HepG2 (cell line): ENCODE data around the gene AFF1. TPM values are rescaled to one million over a fixed set of nuclear protein-coding genes. Genes with fewer than 3 reads are reported as not detected.

Experiments used
- ATAC-seq: fragments of 200-7000 bp; cut with Tn5 transposase; 3 replicates; pipeline ENCODE4 v1.9.1; 2020; ENCODE audit warnings: mild to moderate bottlenecking, moderate library complexity
- BruUV-seq: library from RNA; stranded (reverse); fragments of 400-500 nt; replicated peaks from 2 replicates; lab custom pipeline; 2021; lab: Mats Ljungman, UMichigan
- CTCF ChIA-PET: fragments of 300-600 bp; formaldehyde crosslinking; extraction: SDS; loops from one replicate; lab custom pipeline; 2021; ENCODE audit warnings: low total read pairs, inconsistent platforms, low intra/inter-chr PET ratio; lab: Yijun Ruan, JAX
- POLR2A ChIA-PET: fragments of 350-600 bp; sonication (Branson Sonifier 250); formaldehyde crosslinking; loops from one replicate; lab custom pipeline; 2020; ENCODE audit warnings: antibody characterized with exemption, inconsistent platforms; lab: Yijun Ruan, JAX
- DNase-seq: peaks from one replicate; pipeline ENCODE4 v3.0.0-alpha.2; 2015; ENCODE audit warnings: low spot score
- FAIRE-seq: peaks from 3 replicates; lab custom pipeline; 2011; peaks lifted over from hg19 to GRCh38; lab: Jason Lieb, UNC
- H2AFZ ChIP-seq: one replicate; pipeline ENCODE4 v1.6.1; 2011; ENCODE audit warnings: low read length, inconsistent platforms
- H3K27ac ChIP-seq: fragments of 300-600 bp; 3 replicates; pipeline ENCODE4 v1.8.0; 2011; ENCODE audit warnings: mixed run types, mild to moderate bottlenecking, mixed read lengths, low read length, inconsistent platforms; ENCODE audit not compliant: insufficient read depth; ENCODE audit errors: extremely low read length
- H3K27me3 ChIP-seq, 2 experiments: fragments of 200-600 bp in 1 of 2; 2 replicates in 1 of 2; 3 replicates in 1 of 2; pipeline versions ENCODE4 v1.6.0 to v1.8.0; 2011; ENCODE audit warnings: low read length in 2 of 2, mild to moderate bottlenecking in 2 of 2, moderate library complexity in 2 of 2, inconsistent platforms in 1 of 2; ENCODE audit not compliant: insufficient read depth in 2 of 2, control insufficient read depth in 1 of 2
- H3K36me3 ChIP-seq, 2 experiments: fragments of 200-600 bp in 1 of 2; replicated peaks in 1 of 2; 2 replicates in 1 of 2; 3 replicates in 1 of 2; pipeline versions ENCODE4 v1.5.1 to v1.8.0; 2011; ENCODE audit warnings: low read length in 2 of 2, inconsistent platforms in 1 of 2; ENCODE audit not compliant: insufficient read depth in 2 of 2, control insufficient read depth in 1 of 2
- H3K4me1 ChIP-seq: 2 replicates; pipeline ENCODE4 v1.5.1; 2012; ENCODE audit warnings: low read length, inconsistent platforms; ENCODE audit not compliant: insufficient read depth
- H3K4me2 ChIP-seq: 2 replicates; pipeline ENCODE4 v1.6.0; 2011; ENCODE audit warnings: low read depth, low read length, inconsistent platforms
- H3K4me3 ChIP-seq, 3 experiments: fragments of 200-600 bp in 1 of 3; sonication (generic), shearing (Covaris generic) in 1 of 3; replicated peaks in 1 of 3; 2 replicates each; pipeline ENCODE4 v1.5.1; 2011 to 2016; ENCODE audit warnings: low read length in 3 of 3, inconsistent platforms in 2 of 3, low read depth in 2 of 3, mild to moderate bottlenecking in 2 of 3, control low read depth in 1 of 3, mixed read lengths in 1 of 3; ENCODE audit not compliant: insufficient read depth in 1 of 3
- H3K79me2 ChIP-seq: one replicate; pipeline ENCODE4 v1.6.1; 2011; ENCODE audit warnings: low read length, inconsistent platforms; ENCODE audit not compliant: insufficient read depth
- H3K9ac ChIP-seq: 2 replicates; pipeline ENCODE4 v1.6.0; 2011; ENCODE audit warnings: mild to moderate bottlenecking, low read depth, low read length, inconsistent platforms; ENCODE audit not compliant: insufficient read depth
- H3K9me3 ChIP-seq: 2 replicates; pipeline ENCODE4 v1.5.1; 2012; ENCODE audit warnings: mild to moderate bottlenecking, low read length
- H4K20me1 ChIP-seq: 2 replicates; pipeline ENCODE4 v1.6.0; 2011; ENCODE audit warnings: inconsistent platforms, mild to moderate bottlenecking, low read length, moderate library complexity; ENCODE audit not compliant: insufficient read depth
- ATF7-NPFF ChIP-seq: sonication (generic); formaldehyde crosslinking; IDR thresholded peaks from 2 replicates; pipeline ENCODE4 v1.8.1; 2023; ENCODE audit warnings: mild to moderate bottlenecking, low read depth, missing genetic modification reagents, moderate library complexity
- CBX5 ChIP-seq: sonication (generic); formaldehyde crosslinking; IDR thresholded peaks from 2 replicates; pipeline ENCODE4 v1.4.0; 2020; ENCODE audit warnings: missing genetic modification reagents, borderline replicate concordance
- CEBPB ChIP-seq: IDR thresholded peaks from 2 replicates; pipeline ENCODE4 v1.6.1; 2011; ENCODE audit warnings: low read depth, low read length, improper control_type of control experiment, borderline replicate concordance
- FOSL2 ChIP-seq: sonication (generic); formaldehyde crosslinking; IDR thresholded peaks from 2 replicates; pipeline ENCODE4 v1.4.0; 2020; ENCODE audit warnings: missing genetic modification reagents
- GATAD2A ChIP-seq: IDR thresholded peaks from 2 replicates; pipeline ENCODE4 v1.6.1; 2016
- GLI4 ChIP-seq: sonication (generic); formaldehyde crosslinking; IDR thresholded peaks from 2 replicates; pipeline ENCODE4 v1.5.1; 2020; ENCODE audit warnings: missing genetic modification reagents, mild to moderate bottlenecking, moderate library complexity, borderline replicate concordance
- ISL2 ChIP-seq: sonication (generic); formaldehyde crosslinking; IDR thresholded peaks from 2 replicates; pipeline ENCODE4 v1.5.0; 2020; ENCODE audit warnings: missing genetic modification reagents
- SAP130 ChIP-seq: IDR thresholded peaks from 2 replicates; pipeline ENCODE4 v1.6.1; 2016; ENCODE audit warnings: low read depth
- ZNF367 ChIP-seq: sonication (generic); formaldehyde crosslinking; IDR thresholded peaks from 2 replicates; pipeline ENCODE4 v1.4.0; 2020; ENCODE audit warnings: missing genetic modification reagents, borderline replicate concordance
- WGBS: methylation state at CpG from one replicate; pipeline ENCODE4 v1.1.6; 2017; ENCODE audit warnings: low lambda C conversion rate; 5-methylcytosine and 5-hydroxymethylcytosine counted together
- in situ Hi-C: cut with HindIII; loops from 2 replicates; pipeline ENCODE4 v1.10.0; 2017; ENCODE audit warnings: low pct_unique_long_range_greater_than_20kb; ENCODE audit not compliant: extremely low pct_ligation_motif_present
- intact Hi-C: fragments of 100-400 bp; cut with micrococcal nuclease; formaldehyde crosslinking; loops from one replicate; pipeline ENCODE4 v1.10.0; 2022; ENCODE audit not compliant: unreplicated experiment
- polyA plus RNA-seq, 8 experiments: library from polyadenylated mRNA; depleted of rRNA in 3 of 8; stranded (reverse) in 7 of 8; unstranded in 1 of 8; fragments of >200 nt; fragmentation: Illumina TruSeq in 4 of 8; extraction: Trizol in 4 of 8; gene quantifications; 2 replicates each; pipeline versions ENCODE4 v1.2.1 to v1.2.3, GENCODE V29; 2011 to 2016; ENCODE audit warnings: low read depth in 4 of 8, missing spikeins in 1 of 8, mixed read lengths in 1 of 8; ENCODE audit not compliant: insufficient read depth in 1 of 8
- total RNA-seq, 5 experiments: library from RNA; depleted of rRNA; stranded (reverse); fragments of >200 nt; fragmentation: Illumina TruSeq; extraction: Trizol; gene quantifications; 2 replicates each; pipeline ENCODE4 v1.2.3, GENCODE V29; 2016; ENCODE audit warnings: low read depth in 1 of 5
- TF ChIP-seq, protein P1 (sequence below): sonication (generic); formaldehyde crosslinking; IDR thresholded peaks from 2 replicates; pipeline ENCODE4 v1.4.0; 2020; ENCODE audit warnings: missing genetic modification reagents
- TF ChIP-seq, protein P2 (sequence below), 2 experiments: fragments of 450-650 bp in 1 of 2; sonication (generic) in 1 of 2; formaldehyde crosslinking in 1 of 2; IDR thresholded peaks; 2 replicates each; pipeline versions ENCODE4 v1.6.1 to v1.8.0; 2016 to 2022; ENCODE audit warnings: antibody characterized with exemption in 1 of 2, mild to moderate bottlenecking in 1 of 2, missing genetic modification reagents in 1 of 2

Gene AFF1
- total and polyA plus RNA-seq, 2 of the 13 experiments (the other 11 are each of a cell fraction or from before 2014, with no cell fraction given) = 15.5 to 15.9 TPM

- in situ Hi-C loops (loop anchor here (5.0 kb wide), 1 partner anchor 170 kb away; no protein-coding TSS in a partner anchor), intact Hi-C loops (loop anchor here (1.0 to 5.0 kb wide), 4 partner anchors 14 to 170 kb away; partner anchors contain the start of gene AFF1)
- no peak overlapping the region for H3K27ac ChIP-seq
- no peak overlapping the region for H3K4me3 ChIP-seq
- H3K36me3 ChIP-seq = peaks cover 8 to 45% of the 10 kb centered on the region in 2 experiments; a peak in 3 of 5 replicates
- CTCF ChIA-PET = interaction anchor here (3.1 kb wide), 1 partner anchor 170 kb away, joined by 23 read pairs; no protein-coding TSS in a partner anchor
- peaks cover 38% of the 10 kb centered on the region for H3K4me1 ChIP-seq
- no peak overlapping the region for H3K9ac ChIP-seq
- no peak overlapping the region for H3K4me2 ChIP-seq
- peak; percentile 75 for ATAC-seq
- peaks cover 15% of the 10 kb centered on the region; the same call in 1 of the 2 replicates for H4K20me1 ChIP-seq
- POLR2A ChIA-PET = interaction anchor here (1.4 to 2.1 kb wide), 3 partner anchors 86 to 170 kb away, joined by 4 to 17 read pairs (median 6); no protein-coding TSS in a partner anchor
- DNase-seq = peak; percentile 62
- no peaks in the 10 kb centered on the region for H3K79me2 ChIP-seq
- peak; percentile 36 for FAIRE-seq
- H3K9me3 ChIP-seq = no peaks in the 10 kb centered on the region
- BruUV-seq = no TSS peak
- H3K27me3 ChIP-seq = no peaks in the 10 kb centered on the region
- 81% methylated on average over 3 of the region's 4 CpGs for WGBS
- no peak overlapping the region for H2AFZ ChIP-seq
- TF ChIP-seq GATAD2A (CRISPR knock-in tag) = 0 out of 2 replicates have a peak, but pooled peaks have one; percentile 20
- TF ChIP-seq SAP130 (CRISPR knock-in tag) = peak; percentile 23; the same call in 1 of the 2 replicates
- 0 out of 2 replicates have a peak, but pooled peaks have one; percentile 16 for TF ChIP-seq FOSL2 (CRISPR knock-in tag)
- no peak for TF ChIP-seq ZNF367 (CRISPR knock-in tag)
- TF ChIP-seq, protein P1, sequence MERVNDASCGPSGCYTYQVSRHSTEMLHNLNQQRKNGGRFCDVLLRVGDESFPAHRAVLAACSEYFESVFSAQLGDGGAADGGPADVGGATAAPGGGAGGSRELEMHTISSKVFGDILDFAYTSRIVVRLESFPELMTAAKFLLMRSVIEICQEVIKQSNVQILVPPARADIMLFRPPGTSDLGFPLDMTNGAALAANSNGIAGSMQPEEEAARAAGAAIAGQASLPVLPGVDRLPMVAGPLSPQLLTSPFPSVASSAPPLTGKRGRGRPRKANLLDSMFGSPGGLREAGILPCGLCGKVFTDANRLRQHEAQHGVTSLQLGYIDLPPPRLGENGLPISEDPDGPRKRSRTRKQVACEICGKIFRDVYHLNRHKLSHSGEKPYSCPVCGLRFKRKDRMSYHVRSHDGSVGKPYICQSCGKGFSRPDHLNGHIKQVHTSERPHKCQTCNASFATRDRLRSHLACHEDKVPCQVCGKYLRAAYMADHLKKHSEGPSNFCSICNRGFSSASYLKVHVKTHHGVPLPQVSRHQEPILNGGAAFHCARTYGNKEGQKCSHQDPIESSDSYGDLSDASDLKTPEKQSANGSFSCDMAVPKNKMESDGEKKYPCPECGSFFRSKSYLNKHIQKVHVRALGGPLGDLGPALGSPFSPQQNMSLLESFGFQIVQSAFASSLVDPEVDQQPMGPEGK (CRISPR knock-in tag) = peak; percentile 83
- no peak for TF ChIP-seq GLI4 (CRISPR knock-in tag)
- peak; percentile 73 for TF ChIP-seq CEBPB
- TF ChIP-seq, protein P2, sequence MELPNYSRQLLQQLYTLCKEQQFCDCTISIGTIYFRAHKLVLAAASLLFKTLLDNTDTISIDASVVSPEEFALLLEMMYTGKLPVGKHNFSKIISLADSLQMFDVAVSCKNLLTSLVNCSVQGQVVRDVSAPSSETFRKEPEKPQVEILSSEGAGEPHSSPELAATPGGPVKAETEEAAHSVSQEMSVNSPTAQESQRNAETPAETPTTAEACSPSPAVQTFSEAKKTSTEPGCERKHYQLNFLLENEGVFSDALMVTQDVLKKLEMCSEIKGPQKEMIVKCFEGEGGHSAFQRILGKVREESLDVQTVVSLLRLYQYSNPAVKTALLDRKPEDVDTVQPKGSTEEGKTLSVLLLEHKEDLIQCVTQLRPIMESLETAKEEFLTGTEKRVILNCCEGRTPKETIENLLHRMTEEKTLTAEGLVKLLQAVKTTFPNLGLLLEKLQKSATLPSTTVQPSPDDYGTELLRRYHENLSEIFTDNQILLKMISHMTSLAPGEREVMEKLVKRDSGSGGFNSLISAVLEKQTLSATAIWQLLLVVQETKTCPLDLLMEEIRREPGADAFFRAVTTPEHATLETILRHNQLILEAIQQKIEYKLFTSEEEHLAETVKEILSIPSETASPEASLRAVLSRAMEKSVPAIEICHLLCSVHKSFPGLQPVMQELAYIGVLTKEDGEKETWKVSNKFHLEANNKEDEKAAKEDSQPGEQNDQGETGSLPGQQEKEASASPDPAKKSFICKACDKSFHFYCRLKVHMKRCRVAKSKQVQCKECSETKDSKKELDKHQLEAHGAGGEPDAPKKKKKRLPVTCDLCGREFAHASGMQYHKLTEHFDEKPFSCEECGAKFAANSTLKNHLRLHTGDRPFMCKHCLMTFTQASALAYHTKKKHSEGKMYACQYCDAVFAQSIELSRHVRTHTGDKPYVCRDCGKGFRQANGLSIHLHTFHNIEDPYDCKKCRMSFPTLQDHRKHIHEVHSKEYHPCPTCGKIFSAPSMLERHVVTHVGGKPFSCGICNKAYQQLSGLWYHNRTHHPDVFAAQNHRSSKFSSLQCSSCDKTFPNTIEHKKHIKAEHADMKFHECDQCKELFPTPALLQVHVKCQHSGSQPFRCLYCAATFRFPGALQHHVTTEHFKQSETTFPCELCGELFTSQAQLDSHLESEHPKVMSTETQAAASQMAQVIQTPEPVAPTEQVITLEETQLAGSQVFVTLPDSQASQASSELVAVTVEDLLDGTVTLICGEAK (IDR thresholded peaks at IDR 0.05) = peak; percentile 45; the same call in 1 of the 2 replicates
- TF ChIP-seq, protein P2 (CRISPR knock-in tag; IDR thresholded peaks at IDR 0.05) = no peak; the same call in 1 of the 2 replicates
- TF ChIP-seq ATF7-NPFF (CRISPR knock-in tag) = no peak
- TF ChIP-seq ISL2 (CRISPR knock-in tag) = no peak
- TF ChIP-seq CBX5 = 0 out of 2 replicates have a peak, but pooled peaks have one; percentile 28
Measured at GRCh38 chr4:87092389-87093141, 157.8 kb downstream of the AFF1 start.
